ENCODE measurements around the gene EIF4E1B.

DNA sequence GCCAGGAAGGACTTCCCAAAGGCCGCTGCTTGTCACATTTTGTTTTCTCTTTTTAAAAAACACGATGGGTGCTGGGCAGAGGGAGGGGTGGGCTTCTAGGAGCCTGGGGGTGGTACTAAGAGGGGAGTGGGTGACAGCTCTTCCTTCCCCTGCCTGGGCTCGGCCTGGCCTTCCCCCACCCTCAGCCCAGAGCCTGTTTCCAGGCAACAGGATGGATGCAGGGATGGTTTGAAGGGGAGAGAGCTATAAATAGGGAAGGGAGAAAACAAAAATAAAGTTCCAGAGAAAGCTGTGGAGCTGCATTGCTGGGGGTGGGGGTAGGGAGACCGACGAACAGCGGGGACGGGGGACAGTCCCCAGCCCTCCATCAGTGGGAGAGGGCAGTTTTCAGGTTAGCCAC is 14.0 kb upstream of the EIF4E1B start:
- no peak for TF ChIP-seq EZH2 (IDR thresholded peaks at IDR 0.05; ENCODE audit: borderline replicate concordance, insufficient read depth, low read depth, low read length, poor library complexity, severe bottlenecking)
- TF ChIP-seq, protein P1, sequence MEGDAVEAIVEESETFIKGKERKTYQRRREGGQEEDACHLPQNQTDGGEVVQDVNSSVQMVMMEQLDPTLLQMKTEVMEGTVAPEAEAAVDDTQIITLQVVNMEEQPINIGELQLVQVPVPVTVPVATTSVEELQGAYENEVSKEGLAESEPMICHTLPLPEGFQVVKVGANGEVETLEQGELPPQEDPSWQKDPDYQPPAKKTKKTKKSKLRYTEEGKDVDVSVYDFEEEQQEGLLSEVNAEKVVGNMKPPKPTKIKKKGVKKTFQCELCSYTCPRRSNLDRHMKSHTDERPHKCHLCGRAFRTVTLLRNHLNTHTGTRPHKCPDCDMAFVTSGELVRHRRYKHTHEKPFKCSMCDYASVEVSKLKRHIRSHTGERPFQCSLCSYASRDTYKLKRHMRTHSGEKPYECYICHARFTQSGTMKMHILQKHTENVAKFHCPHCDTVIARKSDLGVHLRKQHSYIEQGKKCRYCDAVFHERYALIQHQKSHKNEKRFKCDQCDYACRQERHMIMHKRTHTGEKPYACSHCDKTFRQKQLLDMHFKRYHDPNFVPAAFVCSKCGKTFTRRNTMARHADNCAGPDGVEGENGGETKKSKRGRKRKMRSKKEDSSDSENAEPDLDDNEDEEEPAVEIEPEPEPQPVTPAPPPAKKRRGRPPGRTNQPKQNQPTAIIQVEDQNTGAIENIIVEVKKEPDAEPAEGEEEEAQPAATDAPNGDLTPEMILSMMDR (IDR thresholded peaks at IDR 0.05) = no peak
